Measurements from ENCODE around the gene RNU1-4.
"Not testable (repeated sequence)": the region's sequence is repeated elsewhere in the genome, so short reads cannot be mapped to it uniquely, and the experiment has no call there.

The RNU1-4 gene

GRCh38 chr1:16770896-16771446 lies 30.7 kb downstream of the RNU1-4 start:
- not testable (repeated sequence) for H3K36me3 ChIP-seq (replicated peaks; ENCODE audit: low read depth, low read length); H3K4me3 ChIP-seq (ENCODE audit: low read length); H3K9me3 ChIP-seq (ENCODE audit: insufficient read depth, low read length); H3K4me1 ChIP-seq (ENCODE audit: low read length); H4K20me1 ChIP-seq (ENCODE audit: insufficient read depth, low read length); H3K4me2 ChIP-seq (ENCODE audit: low read length); H3K27me3 ChIP-seq (ENCODE audit: low read depth, low read length); H3K27ac ChIP-seq (ENCODE audit: low read length); H2AFZ ChIP-seq (ENCODE audit: low read depth, low read length); H3K9ac ChIP-seq (ENCODE audit: low read length); H3K79me2 ChIP-seq (ENCODE audit: low read length)

- H3K9me3 ChIP-seq (ENCODE audit: insufficient read depth, low read length); H3K4me1 ChIP-seq (ENCODE audit: low read length); H3K27ac ChIP-seq (ENCODE audit: low read length); H3K36me3 ChIP-seq (replicated peaks; ENCODE audit: low read depth, low read length); H3K9ac ChIP-seq (ENCODE audit: low read length); H3K27me3 ChIP-seq (ENCODE audit: low read depth, low read length); H3K4me3 ChIP-seq (ENCODE audit: low read length); H2AFZ ChIP-seq (ENCODE audit: low read depth, low read length); H3K79me2 ChIP-seq (ENCODE audit: low read length); H3K4me2 ChIP-seq (ENCODE audit: low read length); H4K20me1 ChIP-seq (ENCODE audit: insufficient read depth, low read length): not testable (repeated sequence)
Measured at GRCh38 chr1:16772275-16773204, 32.2 kb downstream of the RNU1-4 start.

- not testable (repeated sequence) for H3K9me3 ChIP-seq (ENCODE audit: insufficient read depth, low read length); H2AFZ ChIP-seq (ENCODE audit: low read depth, low read length); H3K4me2 ChIP-seq (ENCODE audit: low read length); H3K4me1 ChIP-seq (ENCODE audit: low read length); H3K79me2 ChIP-seq (ENCODE audit: low read length); H3K27ac ChIP-seq (ENCODE audit: low read length); H4K20me1 ChIP-seq (ENCODE audit: insufficient read depth, low read length); H3K9ac ChIP-seq (ENCODE audit: low read length); H3K4me3 ChIP-seq (ENCODE audit: low read length); H3K36me3 ChIP-seq (replicated peaks; ENCODE audit: low read depth, low read length); H3K27me3 ChIP-seq (ENCODE audit: low read depth, low read length)
Measured at GRCh38 chr1:16773205-16773596, 32.9 kb downstream of the RNU1-4 start.

- H3K27me3 ChIP-seq (ENCODE audit: low read depth, low read length); H2AFZ ChIP-seq (ENCODE audit: low read depth, low read length); H3K36me3 ChIP-seq (replicated peaks; ENCODE audit: low read depth, low read length); H3K27ac ChIP-seq (ENCODE audit: low read length); H4K20me1 ChIP-seq (ENCODE audit: insufficient read depth, low read length); H3K9me3 ChIP-seq (ENCODE audit: insufficient read depth, low read length); H3K79me2 ChIP-seq (ENCODE audit: low read length); H3K4me3 ChIP-seq (ENCODE audit: low read length); H3K4me2 ChIP-seq (ENCODE audit: low read length); H3K9ac ChIP-seq (ENCODE audit: low read length); H3K4me1 ChIP-seq (ENCODE audit: low read length): not testable (repeated sequence)
Measured at GRCh38 chr1:16773723-16774122, 33.4 kb downstream of the RNU1-4 start.

GRCh38 chr1:16774773-16775172 lies 34.5 kb downstream of the RNU1-4 start:
- not testable (repeated sequence) for H3K27ac ChIP-seq (ENCODE audit: low read length); H4K20me1 ChIP-seq (ENCODE audit: insufficient read depth, low read length); H3K9ac ChIP-seq (ENCODE audit: low read length); H3K27me3 ChIP-seq (ENCODE audit: low read depth, low read length); H3K36me3 ChIP-seq (replicated peaks; ENCODE audit: low read depth, low read length); H3K9me3 ChIP-seq (ENCODE audit: insufficient read depth, low read length); H3K4me3 ChIP-seq (ENCODE audit: low read length); H3K4me1 ChIP-seq (ENCODE audit: low read length); H3K4me2 ChIP-seq (ENCODE audit: low read length); H3K79me2 ChIP-seq (ENCODE audit: low read length); H2AFZ ChIP-seq (ENCODE audit: low read depth, low read length)

GRCh38 chr1:16775290-16775689 lies 35.0 kb downstream of the RNU1-4 start:
- not testable (repeated sequence) for H3K9me3 ChIP-seq (ENCODE audit: insufficient read depth, low read length); H3K9ac ChIP-seq (ENCODE audit: low read length); H3K4me3 ChIP-seq (ENCODE audit: low read length); H2AFZ ChIP-seq (ENCODE audit: low read depth, low read length); H4K20me1 ChIP-seq (ENCODE audit: insufficient read depth, low read length); H3K36me3 ChIP-seq (replicated peaks; ENCODE audit: low read depth, low read length); H3K4me1 ChIP-seq (ENCODE audit: low read length); H3K27ac ChIP-seq (ENCODE audit: low read length); H3K27me3 ChIP-seq (ENCODE audit: low read depth, low read length); H3K4me2 ChIP-seq (ENCODE audit: low read length); H3K79me2 ChIP-seq (ENCODE audit: low read length)

GRCh38 chr1:16776248-16776647 lies 35.9 kb downstream of the RNU1-4 start:
- not testable (repeated sequence) for H3K4me2 ChIP-seq (ENCODE audit: low read length); H4K20me1 ChIP-seq (ENCODE audit: insufficient read depth, low read length); H3K27me3 ChIP-seq (ENCODE audit: low read depth, low read length); H2AFZ ChIP-seq (ENCODE audit: low read depth, low read length); H3K9ac ChIP-seq (ENCODE audit: low read length); H3K9me3 ChIP-seq (ENCODE audit: insufficient read depth, low read length); H3K79me2 ChIP-seq (ENCODE audit: low read length); H3K36me3 ChIP-seq (replicated peaks; ENCODE audit: low read depth, low read length); H3K27ac ChIP-seq (ENCODE audit: low read length); H3K4me3 ChIP-seq (ENCODE audit: low read length); H3K4me1 ChIP-seq (ENCODE audit: low read length)

GRCh38 chr1:16776835-16777234 lies 36.5 kb downstream of the RNU1-4 start:
- not testable (repeated sequence) for H3K9ac ChIP-seq (ENCODE audit: low read length); H4K20me1 ChIP-seq (ENCODE audit: insufficient read depth, low read length); H3K9me3 ChIP-seq (ENCODE audit: insufficient read depth, low read length); H3K79me2 ChIP-seq (ENCODE audit: low read length); H3K4me3 ChIP-seq (ENCODE audit: low read length); H2AFZ ChIP-seq (ENCODE audit: low read depth, low read length); H3K27ac ChIP-seq (ENCODE audit: low read length); H3K27me3 ChIP-seq (ENCODE audit: low read depth, low read length); H3K36me3 ChIP-seq (replicated peaks; ENCODE audit: low read depth, low read length); H3K4me1 ChIP-seq (ENCODE audit: low read length); H3K4me2 ChIP-seq (ENCODE audit: low read length)

GRCh38 chr1:16777821-16778220 lies 37.5 kb downstream of the RNU1-4 start:
- not testable (repeated sequence) for H3K27ac ChIP-seq (ENCODE audit: low read length); H4K20me1 ChIP-seq (ENCODE audit: insufficient read depth, low read length); H3K27me3 ChIP-seq (ENCODE audit: low read depth, low read length); H3K4me3 ChIP-seq (ENCODE audit: low read length); H3K9me3 ChIP-seq (ENCODE audit: insufficient read depth, low read length); H3K4me1 ChIP-seq (ENCODE audit: low read length); H3K9ac ChIP-seq (ENCODE audit: low read length); H3K36me3 ChIP-seq (replicated peaks; ENCODE audit: low read depth, low read length); H2AFZ ChIP-seq (ENCODE audit: low read depth, low read length); H3K4me2 ChIP-seq (ENCODE audit: low read length); H3K79me2 ChIP-seq (ENCODE audit: low read length)

- not testable (repeated sequence) for H4K20me1 ChIP-seq (ENCODE audit: insufficient read depth, low read length); H3K36me3 ChIP-seq (replicated peaks; ENCODE audit: low read depth, low read length); H3K9ac ChIP-seq (ENCODE audit: low read length); H3K27me3 ChIP-seq (ENCODE audit: low read depth, low read length); H3K4me1 ChIP-seq (ENCODE audit: low read length); H3K79me2 ChIP-seq (ENCODE audit: low read length); H3K4me3 ChIP-seq (ENCODE audit: low read length); H3K4me2 ChIP-seq (ENCODE audit: low read length); H3K27ac ChIP-seq (ENCODE audit: low read length); H3K9me3 ChIP-seq (ENCODE audit: insufficient read depth, low read length); H2AFZ ChIP-seq (ENCODE audit: low read depth, low read length)
Measured at GRCh38 chr1:16779525-16779924, 39.2 kb downstream of the RNU1-4 start.

Data from OCI-LY3 (cell line).